NT2/D1 (cell line): Measurements from ENCODE around the gene AHNAK2.

Source experiments
- DNase-seq: peaks from one replicate; pipeline ENCODE4 v3.0.0-alpha.2; 2011; ENCODE audit warnings: low read depth, low spot score
- H3K27me3 ChIP-seq: 2 replicates; pipeline ENCODE4 v1.6.0; 2011; ENCODE audit warnings: mild to moderate bottlenecking; ENCODE audit not compliant: insufficient read length, insufficient read depth
- H3K36me3 ChIP-seq: 2 replicates; pipeline ENCODE4 v1.6.1; 2011; ENCODE audit warnings: mild to moderate bottlenecking, low read length, mixed read lengths; ENCODE audit not compliant: insufficient read depth, insufficient read length
- H3K4me1 ChIP-seq: 2 replicates; pipeline ENCODE4 v1.5.1; 2011; ENCODE audit not compliant: insufficient read depth, insufficient read length
- H3K4me3 ChIP-seq: 2 replicates; pipeline ENCODE4 v1.5.1; 2011; ENCODE audit warnings: low read depth; ENCODE audit not compliant: insufficient read length
- H3K9ac ChIP-seq: 2 replicates; pipeline ENCODE4 v1.6.0; 2011; ENCODE audit warnings: low read depth; ENCODE audit not compliant: insufficient read length
- H3K9me3 ChIP-seq: 2 replicates; pipeline ENCODE4 v1.5.1; 2011; ENCODE audit warnings: mild to moderate bottlenecking, low read length; ENCODE audit not compliant: insufficient read depth
- SUZ12 ChIP-seq: IDR thresholded peaks from 2 replicates; pipeline ENCODE4 v1.6.1; 2011; ENCODE audit not compliant: insufficient read length, insufficient read depth; ENCODE audit errors: extremely low read depth
- YY1 ChIP-seq: IDR thresholded peaks from 2 replicates; pipeline ENCODE4 v1.6.1; 2011; ENCODE audit not compliant: insufficient read length, insufficient read depth
- ZNF274 ChIP-seq: IDR thresholded peaks from 2 replicates; pipeline ENCODE4 v1.6.1; 2011; ENCODE audit warnings: mild to moderate bottlenecking, low read depth, low read length

Gene AHNAK2

DNA sequence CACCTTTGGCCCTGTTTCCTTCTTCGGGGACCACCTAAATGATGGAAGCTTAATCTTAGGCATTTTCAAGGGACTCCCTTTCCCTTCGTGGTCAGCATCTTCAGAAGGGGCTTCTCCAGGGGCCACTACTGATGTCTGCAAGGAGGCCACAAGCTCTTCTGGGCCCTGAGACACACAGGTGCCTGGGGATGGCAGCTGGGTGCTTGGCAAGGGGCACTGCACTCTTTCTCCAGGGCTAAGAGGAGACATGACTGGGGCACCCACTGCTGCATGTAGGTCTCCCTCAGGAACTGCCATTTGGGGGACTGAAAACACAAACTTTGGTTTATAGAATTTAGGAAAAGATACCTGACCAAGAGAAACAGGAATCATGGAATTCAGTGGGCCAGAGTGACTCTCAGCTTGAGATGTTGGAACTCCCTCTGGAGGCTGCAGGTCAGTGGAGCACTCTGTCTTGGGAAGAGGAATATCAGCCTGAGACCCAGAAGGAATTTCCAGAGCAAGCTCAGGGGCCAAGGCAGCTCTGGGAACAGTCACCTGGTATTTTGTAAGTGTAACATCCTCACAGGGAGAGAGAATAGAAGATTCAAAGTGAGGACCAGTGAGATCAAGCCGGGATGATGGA, 37.5 kb downstream of the AHNAK2 start:
- TF ChIP-seq ZNF274 (no peak), SUZ12 (no peak), YY1 (no peak)
- H3K27me3 ChIP-seq: no peaks in the 10 kb centered on the region
- DNase-seq: no peak

DNA sequence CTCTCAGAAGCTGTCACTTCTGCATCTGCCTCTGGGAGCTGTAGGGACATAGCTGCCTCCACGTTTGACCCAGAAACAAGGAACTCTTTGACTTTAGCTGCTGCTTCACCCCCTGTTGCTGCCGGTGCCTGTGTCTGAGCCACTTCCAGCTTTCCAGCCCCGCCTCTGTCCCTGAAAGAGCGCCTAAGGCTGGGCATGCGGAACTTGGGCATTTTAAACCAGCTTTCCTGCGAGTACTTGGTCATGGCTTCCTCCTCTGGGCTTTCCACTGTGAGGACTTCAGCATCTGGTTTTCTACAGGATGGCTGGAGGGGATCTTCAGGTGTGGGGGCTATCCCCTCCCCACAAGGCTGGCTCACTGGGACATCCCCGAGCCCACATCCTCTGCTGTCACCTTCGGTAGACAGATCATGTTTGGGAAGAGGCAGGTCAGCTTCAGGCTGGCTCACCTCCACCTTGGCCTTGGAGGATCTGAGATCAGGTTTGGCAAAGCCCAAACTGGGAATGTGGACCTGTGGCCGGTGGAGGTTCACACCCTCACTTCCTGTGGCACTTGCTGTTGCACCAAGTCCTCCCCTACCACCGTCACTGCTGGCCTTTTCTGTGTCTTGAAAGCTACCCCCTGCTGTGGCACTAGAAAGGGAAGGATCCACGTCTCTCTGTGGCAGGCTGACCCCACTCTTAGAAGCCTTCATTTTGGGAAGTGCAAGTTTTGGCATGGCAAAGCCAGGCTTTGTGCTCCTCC, 38.3 kb downstream of the AHNAK2 start:
- DNase-seq: no peak
- TF ChIP-seq SUZ12: no peak
- TF ChIP-seq ZNF274: no peak
- no peak for TF ChIP-seq YY1
- Histone ChIP-seq H3K27me3 (peaks cover 6% of the 10 kb centered on the region), H3K36me3 (peaks cover 37% of the 10 kb centered on the region), H3K4me3 (no peak overlapping the region), H3K9ac (no peak overlapping the region), H3K9me3 (no peaks in the 10 kb centered on the region), H3K4me1 (no peaks in the 10 kb centered on the region)

More for the DNA sequence above, 37.5 kb downstream of the AHNAK2 start:
- Histone ChIP-seq H3K9ac (no peak overlapping the region), H3K36me3 (peaks cover 37% of the 10 kb centered on the region), H3K4me3 (no peak overlapping the region), H3K9me3 (no peaks in the 10 kb centered on the region), H3K4me1 (no peaks in the 10 kb centered on the region)

DNA sequence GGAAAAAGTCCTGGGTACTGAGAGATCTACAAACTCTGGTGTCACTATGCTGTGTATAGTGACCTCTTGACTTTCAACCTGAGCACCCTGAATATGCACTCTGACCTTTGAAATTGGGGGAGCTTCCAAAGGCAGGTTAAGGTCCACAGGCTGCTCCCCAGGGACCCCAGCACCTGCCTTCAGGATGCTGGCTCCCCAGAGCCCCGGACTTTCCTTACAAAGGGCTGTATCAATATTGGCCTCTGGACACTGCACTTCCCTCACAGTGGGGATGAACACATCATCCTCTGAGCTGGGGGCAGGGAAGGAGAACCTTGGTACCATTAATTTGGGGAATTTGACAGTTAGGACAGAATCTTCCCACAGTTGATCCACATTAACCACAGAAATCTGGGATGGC, 39.2 kb downstream of the AHNAK2 start:
- Histone ChIP-seq H3K9me3 (no peaks in the 10 kb centered on the region), H3K9ac (no peak overlapping the region), H3K27me3 (peaks cover 15% of the 10 kb centered on the region), H3K4me3 (no peak overlapping the region), H3K36me3 (peaks cover 37% of the 10 kb centered on the region), H3K4me1 (peaks cover 2% of the 10 kb centered on the region)
- TF ChIP-seq ZNF274: no peak
- no peak for TF ChIP-seq SUZ12
- TF ChIP-seq YY1: no peak
- DNase-seq: no peak

- Histone ChIP-seq H3K4me1 (peaks cover 2% of the 10 kb centered on the region), H3K36me3 (peaks cover 37% of the 10 kb centered on the region), H3K27me3 (peaks cover 15% of the 10 kb centered on the region), H3K4me3 (no peak overlapping the region), H3K9ac (no peak overlapping the region), H3K9me3 (no peaks in the 10 kb centered on the region)
- DNase-seq: no peak
- no peak for TF ChIP-seq ZNF274
- no peak for TF ChIP-seq YY1
- no peak for TF ChIP-seq SUZ12
These were observed 39.7 kb downstream of the AHNAK2 start for GRCh38 chr14:104938436-104938835.

DNA sequence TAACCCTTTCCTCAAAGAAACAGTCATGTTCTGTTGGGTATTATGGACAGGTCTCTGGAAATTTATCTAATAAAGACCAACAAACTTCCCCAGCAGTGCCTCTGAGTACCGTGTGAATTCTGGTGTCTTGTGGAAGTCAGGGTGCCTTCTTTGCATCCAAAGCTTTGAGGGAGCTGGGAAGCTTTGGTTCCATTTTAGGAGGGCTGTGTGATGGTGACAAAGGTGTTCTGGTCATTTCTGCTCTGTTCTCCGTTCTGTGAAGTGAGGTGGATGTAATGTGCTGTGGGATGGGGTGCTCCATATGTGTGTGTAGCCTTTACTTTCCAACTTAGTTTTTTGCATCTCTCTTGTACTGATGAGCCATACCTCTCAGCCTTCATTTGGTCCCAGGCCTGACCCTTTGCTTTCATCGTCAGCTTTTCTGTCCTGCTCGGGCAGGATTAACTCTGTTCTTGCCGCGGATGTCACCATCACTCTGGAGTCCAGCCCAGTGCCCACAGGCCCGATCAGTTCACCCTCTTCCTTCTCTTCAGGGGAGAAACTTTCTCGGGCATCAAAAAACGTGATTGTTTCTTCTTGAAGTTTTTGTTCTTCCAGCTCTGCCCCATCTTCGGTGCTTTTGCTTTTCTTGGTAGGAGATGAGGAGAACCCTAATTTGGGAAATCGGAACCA, 40.3 kb downstream of the AHNAK2 start:
- peaks cover 15% of the 10 kb centered on the region for H3K27me3 ChIP-seq
- no peak for DNase-seq
- H3K36me3 ChIP-seq: peaks cover 37% of the 10 kb centered on the region
- peaks cover 2% of the 10 kb centered on the region for H3K4me1 ChIP-seq
- H3K9ac ChIP-seq: no peak overlapping the region
- H3K4me3 ChIP-seq: no peak overlapping the region
- no peak for TF ChIP-seq YY1
- H3K9me3 ChIP-seq: no peaks in the 10 kb centered on the region

GRCh38 chr14:104937161-104937560, 41.0 kb downstream of the AHNAK2 start:
- TF ChIP-seq SUZ12 (no peak), ZNF274 (no peak), YY1 (no peak)
- peaks cover 2% of the 10 kb centered on the region for H3K4me1 ChIP-seq
- H3K27me3 ChIP-seq: peaks cover 22% of the 10 kb centered on the region
- H3K9ac ChIP-seq: no peak overlapping the region
- no peak for DNase-seq
- H3K4me3 ChIP-seq: no peak overlapping the region
- H3K36me3 ChIP-seq: peaks cover 34% of the 10 kb centered on the region
- no peaks in the 10 kb centered on the region for H3K9me3 ChIP-seq
